CD4-positive, alpha-beta memory T cell (primary cell): ENCODE measurements around the gene TXNRD1. TPM values are rescaled to one million over a fixed set of nuclear protein-coding genes. Genes with fewer than 3 reads are reported as not detected.

Experiments used
- CTCF ChIA-PET: fragments of 350-600 bp; sonication (Branson Sonifier 250); formaldehyde crosslinking; loops from one replicate; lab custom pipeline; 2021; ENCODE audit warnings: inconsistent platforms; ENCODE audit not compliant: partially characterized antibody; lab: Charles Lee
- POLR2A ChIA-PET: fragments of 350-600 bp; sonication (Branson Sonifier 250); formaldehyde crosslinking; loops from one replicate; lab custom pipeline; 2021; ENCODE audit not compliant: partially characterized antibody; lab: Charles Lee
- DNase-seq, 5 donors: peaks; one replicate each; pipeline versions ENCODE4 v3.0.0 to v3.0.0-alpha.2; 2020 to 2022; ENCODE audit warnings: mixed read lengths in 1 of 5
- H3K27ac ChIP-seq: one replicate; pipeline ENCODE4 v1.7.0; 2013; ENCODE audit warnings: low read depth, low read length
- H3K27me3 ChIP-seq: 2 replicates; pipeline ENCODE4 v1.7.0; 2013; ENCODE audit warnings: mild to moderate bottlenecking, low read length, moderate library complexity; ENCODE audit not compliant: insufficient read depth
- H3K36me3 ChIP-seq: 2 replicates; pipeline ENCODE4 v1.7.0; 2013; ENCODE audit warnings: mild to moderate bottlenecking, low read length, moderate library complexity; ENCODE audit not compliant: insufficient read depth
- H3K4me1 ChIP-seq: 2 replicates; pipeline ENCODE4 v1.7.0; 2013; ENCODE audit warnings: mild to moderate bottlenecking, low read length, moderate library complexity; ENCODE audit not compliant: insufficient read depth
- H3K4me3 ChIP-seq, 2 donors: one replicate each; pipeline ENCODE4 v1.7.0; 2013; ENCODE audit warnings: low read length in 2 of 2, mild to moderate bottlenecking in 1 of 2
- H3K9me3 ChIP-seq, 2 donors: one replicate each; pipeline ENCODE4 v1.7.0; 2013; ENCODE audit warnings: low read length in 2 of 2, control low read depth in 1 of 2; ENCODE audit not compliant: control insufficient read depth in 1 of 2
- H3K27ac Mint-ChIP-seq, 7 donors: one replicate each; pipeline ENCODE4 v1.8.0; 2020 to 2021; ENCODE audit warnings: mixed read lengths in 7 of 7, mild to moderate bottlenecking in 6 of 7, inconsistent platforms in 3 of 7, moderate library complexity in 3 of 7
- H3K27me3 Mint-ChIP-seq, 2 donors: one replicate each; pipeline ENCODE4 v1.8.0; 2020 to 2021; ENCODE audit warnings: mixed read lengths in 2 of 2
- H3K36me3 Mint-ChIP-seq, 2 donors: one replicate each; pipeline ENCODE4 v1.8.0; 2020 to 2021; ENCODE audit warnings: mixed read lengths in 2 of 2, inconsistent platforms in 1 of 2, mild to moderate bottlenecking in 1 of 2
- H3K4me1 Mint-ChIP-seq, 4 donors: one replicate each; pipeline ENCODE4 v1.8.0; 2020 to 2021; ENCODE audit warnings: mixed read lengths in 4 of 4, mild to moderate bottlenecking in 1 of 4
- H3K4me3 Mint-ChIP-seq, 8 donors: one replicate each; pipeline ENCODE4 v1.8.0; 2020 to 2021; ENCODE audit warnings: mixed read lengths in 8 of 8, mild to moderate bottlenecking in 7 of 8, moderate library complexity in 6 of 8, inconsistent platforms in 3 of 8
- H3K9me3 Mint-ChIP-seq, 8 donors: one replicate each; pipeline ENCODE4 v1.8.0; 2020 to 2021; ENCODE audit warnings: mixed read lengths in 8 of 8, mild to moderate bottlenecking in 5 of 8, inconsistent platforms in 3 of 8, moderate library complexity in 1 of 8
- intact Hi-C: fragments of 100-400 bp; cut with micrococcal nuclease; formaldehyde crosslinking; loops from one replicate; pipeline ENCODE4 v1.15.1; 2023
- polyA plus RNA-seq, 2 donors: library from polyadenylated mRNA; unstranded; fragments of 300-500 nt; fragmentation: Illumina TruSeq; gene quantifications; one replicate each; pipeline ENCODE4 v1.2.3, GENCODE V29; 2021
- total RNA-seq, 2 experiments: library from RNA; stranded (reverse); gene quantifications; one replicate each; pipeline ENCODE4 v1.2.3, GENCODE V29; 2021

The TXNRD1 gene
- total and polyA plus RNA-seq, 4 experiments from 2014 or later: 32.2 to 64.5 (median 46.7) TPM

GRCh38 chr12:104339663-104340062 lies 124.1 kb downstream of the TXNRD1 start:
- peaks cover 0 to 3% (median 0%) of the 10 kb centered on the region in 4 donors for H3K4me1 Mint-ChIP-seq
- Histone ChIP-seq H3K4me1 (no peaks in the 10 kb centered on the region), H3K27me3 (no peaks in the 10 kb centered on the region), H3K9me3 (no peaks in the 10 kb centered on the region), H3K36me3 (peaks cover 39% of the 10 kb centered on the region), H3K27ac (no peak overlapping the region), H3K4me3 (no peak overlapping the region)
- intact Hi-C loops: no loop called here
- peaks cover 44 to 65% of the 10 kb centered on the region in 2 donors for H3K36me3 Mint-ChIP-seq
- ChIA-PET CTCF (interaction anchor here (1.0 to 1.5 kb wide), 3 partner anchors 8 to 712 kb away, joined by 3 to 6 read pairs (median 4); no protein-coding TSS in a partner anchor), POLR2A (interaction anchor here (0.9 kb wide), 1 partner anchor 122 kb away, joined by 3 read pairs; no protein-coding TSS in a partner anchor)
- peak overlapping the region in 1 of 7 donors; percentile 23 for H3K27ac Mint-ChIP-seq
- H3K27me3 Mint-ChIP-seq: no peaks in the 10 kb centered on the region
- no peak overlapping the region for H3K4me3 Mint-ChIP-seq
- DNase-seq: no peak
- no peaks in the 10 kb centered on the region for H3K9me3 Mint-ChIP-seq

- H3K27ac ChIP-seq: no peak overlapping the region
- no peaks in the 10 kb centered on the region for H3K9me3 ChIP-seq
- H3K36me3 ChIP-seq: peaks cover 38% of the 10 kb centered on the region
- H3K4me1 ChIP-seq: no peaks in the 10 kb centered on the region
- intact Hi-C loops: no loop called here
- no peak for DNase-seq
- no peaks in the 10 kb centered on the region for H3K9me3 Mint-ChIP-seq
- no peaks in the 10 kb centered on the region for H3K27me3 ChIP-seq
- H3K27ac Mint-ChIP-seq: no peak overlapping the region
- POLR2A ChIA-PET: no interaction called here
- no peaks in the 10 kb centered on the region for H3K27me3 Mint-ChIP-seq
- H3K4me3 ChIP-seq: no peak overlapping the region
- peaks cover 41 to 64% of the 10 kb centered on the region in 2 donors for H3K36me3 Mint-ChIP-seq
- H3K4me3 Mint-ChIP-seq: no peak overlapping the region
- H3K4me1 Mint-ChIP-seq: peaks cover 0 to 3% (median 0%) of the 10 kb centered on the region in 4 donors
- CTCF ChIA-PET: interaction anchor here (1.2 to 1.5 kb wide), 4 partner anchors 13 to 712 kb away, joined by 3 to 6 read pairs (median 4); no protein-coding TSS in a partner anchor
Measured at GRCh38 chr12:104340177-104340576, 124.6 kb downstream of the TXNRD1 start.

GRCh38 chr12:104340925-104341611 lies 125.5 kb downstream of the TXNRD1 start:
- no peaks in the 10 kb centered on the region for H3K27me3 Mint-ChIP-seq
- Histone ChIP-seq H3K4me1 (no peaks in the 10 kb centered on the region), H3K27me3 (no peaks in the 10 kb centered on the region), H3K36me3 (peaks cover 38% of the 10 kb centered on the region), H3K4me3 (no peak overlapping the region), H3K9me3 (no peaks in the 10 kb centered on the region), H3K27ac (no peak overlapping the region)
- H3K27ac Mint-ChIP-seq: peak overlapping the region in 1 of 7 donors; percentile 17
- ChIA-PET CTCF (interaction anchor here (0.7 to 2.5 kb wide), 6 partner anchors 12 to 711 kb away, joined by 3 to 7 read pairs (median 3); no protein-coding TSS in a partner anchor), POLR2A (interaction anchor here (1.3 kb wide), 1 partner anchor 54 kb away, joined by 3 read pairs; no protein-coding TSS in a partner anchor)
- H3K9me3 Mint-ChIP-seq: no peaks in the 10 kb centered on the region
- H3K36me3 Mint-ChIP-seq: peaks cover 44 to 64% of the 10 kb centered on the region in 2 donors
- intact Hi-C loops: no loop called here
- H3K4me1 Mint-ChIP-seq: peaks cover 0 to 3% (median 0%) of the 10 kb centered on the region in 4 donors
- no peak overlapping the region for H3K4me3 Mint-ChIP-seq
- no peak for DNase-seq

GRCh38 chr12:104342147-104342546 lies 126.6 kb downstream of the TXNRD1 start:
- Histone ChIP-seq H3K9me3 (no peaks in the 10 kb centered on the region), H3K4me1 (no peaks in the 10 kb centered on the region), H3K27me3 (no peaks in the 10 kb centered on the region), H3K27ac (no peak overlapping the region), H3K4me3 (no peak overlapping the region), H3K36me3 (peaks cover 38% of the 10 kb centered on the region)
- Mint-ChIP-seq H3K9me3 (no peaks in the 10 kb centered on the region), H3K4me3 (no peak overlapping the region), H3K27ac (peak overlapping the region in 2 of 7 donors; percentile 29 to 47), H3K36me3 (peaks cover 39 to 62% of the 10 kb centered on the region in 2 donors), H3K27me3 (no peaks in the 10 kb centered on the region), H3K4me1 (peaks cover 0 to 3% (median 0%) of the 10 kb centered on the region in 4 donors)
- intact Hi-C loops: no loop called here
- no peak for DNase-seq
- CTCF ChIA-PET: interaction anchor here (1.6 to 2.5 kb wide), 2 partner anchors 16 to 40 kb away, joined by 7 to 9 read pairs; no protein-coding TSS in a partner anchor
- POLR2A ChIA-PET: interaction anchor here (0.9 to 1.3 kb wide), 2 partner anchors 14 to 55 kb away, joined by 3 to 4 read pairs; no protein-coding TSS in a partner anchor

GRCh38 chr12:104342635-104343249 lies 127.2 kb downstream of the TXNRD1 start:
- intact Hi-C loops: no loop called here
- H3K4me3 Mint-ChIP-seq: no peak overlapping the region
- Histone ChIP-seq H3K27me3 (no peaks in the 10 kb centered on the region), H3K36me3 (peaks cover 44% of the 10 kb centered on the region), H3K4me1 (no peaks in the 10 kb centered on the region), H3K4me3 (no peak overlapping the region), H3K9me3 (no peaks in the 10 kb centered on the region), H3K27ac (no peak overlapping the region)
- peak overlapping the region in 4 of 7 donors; percentile 19 to 79 (median 71) for H3K27ac Mint-ChIP-seq
- H3K4me1 Mint-ChIP-seq: peaks cover 0 to 3% (median 0%) of the 10 kb centered on the region in 4 donors
- H3K36me3 Mint-ChIP-seq: peaks cover 43 to 65% of the 10 kb centered on the region in 2 donors
- H3K27me3 Mint-ChIP-seq: no peaks in the 10 kb centered on the region
- ChIA-PET CTCF (interaction anchor here (1.6 to 2.5 kb wide), 3 partner anchors 16 to 137 kb away, joined by 5 to 9 read pairs (median 7); no protein-coding TSS in a partner anchor), POLR2A (interaction anchor here (0.9 kb wide), 1 partner anchor 14 kb away, joined by 4 read pairs; no protein-coding TSS in a partner anchor)
- no peak for DNase-seq
- H3K9me3 Mint-ChIP-seq: no peaks in the 10 kb centered on the region

GRCh38 chr12:104344682-104345081 lies 129.1 kb downstream of the TXNRD1 start:
- Mint-ChIP-seq H3K4me1 (peaks cover 0 to 3% (median 0%) of the 10 kb centered on the region in 4 donors), H3K9me3 (no peaks in the 10 kb centered on the region), H3K4me3 (no peak overlapping the region), H3K36me3 (peaks cover 47 to 71% of the 10 kb centered on the region in 2 donors), H3K27ac (peak overlapping the region in 1 of 7 donors; percentile 52), H3K27me3 (no peaks in the 10 kb centered on the region)
- DNase-seq: no peak
- ChIA-PET CTCF (interaction anchor here (1.2 to 1.7 kb wide), 2 partner anchors 14 to 139 kb away, joined by 4 to 5 read pairs; no protein-coding TSS in a partner anchor), POLR2A (no interaction called here)
- H3K27ac ChIP-seq: no peak overlapping the region
- H3K4me1 ChIP-seq: no peaks in the 10 kb centered on the region
- peaks cover 49% of the 10 kb centered on the region for H3K36me3 ChIP-seq
- no peaks in the 10 kb centered on the region for H3K27me3 ChIP-seq
- no peaks in the 10 kb centered on the region for H3K9me3 ChIP-seq
- no peak overlapping the region for H3K4me3 ChIP-seq
- intact Hi-C loops: no loop called here
